Measurements from ENCODE around the gene CCDC174.

DNA sequence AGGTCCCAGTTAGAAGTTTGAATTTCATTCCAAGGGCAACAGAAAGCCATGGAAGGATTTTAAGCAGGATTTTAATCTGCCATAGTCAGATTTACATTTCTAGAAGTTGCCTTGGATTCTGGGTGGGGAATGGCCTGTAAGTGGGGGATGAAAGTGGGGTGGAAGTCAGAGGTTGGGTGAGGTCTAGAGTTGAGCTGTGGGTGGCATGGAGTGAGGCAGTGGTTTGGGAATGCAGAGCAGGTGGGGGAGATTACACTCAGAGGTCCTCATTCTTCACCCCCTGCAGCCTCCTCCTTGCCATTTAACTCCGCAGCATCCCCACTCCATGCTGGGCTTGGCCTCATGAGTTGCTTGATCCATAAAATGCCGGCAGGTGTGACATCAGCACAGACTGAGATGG is 32.0 kb upstream of the CCDC174 start:
- no peak for TF ChIP-seq SP1 (IDR thresholded peaks at IDR 0.05)
- TF ChIP-seq FOXM1 (IDR thresholded peaks at IDR 0.05; ENCODE audit: borderline replicate concordance) = no peak
- no peak for TF ChIP-seq NFRKB (IDR thresholded peaks at IDR 0.05)
- no peak for TF ChIP-seq HDGF (IDR thresholded peaks at IDR 0.05; ENCODE audit: borderline replicate concordance)
- TF ChIP-seq, protein P1, sequence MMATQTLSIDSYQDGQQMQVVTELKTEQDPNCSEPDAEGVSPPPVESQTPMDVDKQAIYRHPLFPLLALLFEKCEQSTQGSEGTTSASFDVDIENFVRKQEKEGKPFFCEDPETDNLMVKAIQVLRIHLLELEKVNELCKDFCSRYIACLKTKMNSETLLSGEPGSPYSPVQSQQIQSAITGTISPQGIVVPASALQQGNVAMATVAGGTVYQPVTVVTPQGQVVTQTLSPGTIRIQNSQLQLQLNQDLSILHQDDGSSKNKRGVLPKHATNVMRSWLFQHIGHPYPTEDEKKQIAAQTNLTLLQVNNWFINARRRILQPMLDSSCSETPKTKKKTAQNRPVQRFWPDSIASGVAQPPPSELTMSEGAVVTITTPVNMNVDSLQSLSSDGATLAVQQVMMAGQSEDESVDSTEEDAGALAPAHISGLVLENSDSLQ (IDR thresholded peaks at IDR 0.05) = no peak
- no peak for TF ChIP-seq FOXK2 (IDR thresholded peaks at IDR 0.05)
- no peak for TF ChIP-seq SUZ12 (IDR thresholded peaks at IDR 0.05)
- no peak for TF ChIP-seq ZNF384 (IDR thresholded peaks at IDR 0.05)
- TF ChIP-seq FOXA1 (IDR thresholded peaks at IDR 0.05) = no peak
- no peak for TF ChIP-seq L3MBTL2 (conservative IDR thresholded peaks at IDR 0.05)
- TF ChIP-seq BHLHE40 (IDR thresholded peaks at IDR 0.05; ENCODE audit: borderline replicate concordance) = no peak
- TF ChIP-seq LEF1 (IDR thresholded peaks at IDR 0.05; ENCODE audit: borderline replicate concordance) = no peak
- no peak for TF ChIP-seq CTBP1 (IDR thresholded peaks at IDR 0.05; ENCODE audit: borderline replicate concordance)
- no peak for TF ChIP-seq ARNT (IDR thresholded peaks at IDR 0.05)
